ENCODE measurements around the gene MAOA.

Gene MAOA

DNA sequence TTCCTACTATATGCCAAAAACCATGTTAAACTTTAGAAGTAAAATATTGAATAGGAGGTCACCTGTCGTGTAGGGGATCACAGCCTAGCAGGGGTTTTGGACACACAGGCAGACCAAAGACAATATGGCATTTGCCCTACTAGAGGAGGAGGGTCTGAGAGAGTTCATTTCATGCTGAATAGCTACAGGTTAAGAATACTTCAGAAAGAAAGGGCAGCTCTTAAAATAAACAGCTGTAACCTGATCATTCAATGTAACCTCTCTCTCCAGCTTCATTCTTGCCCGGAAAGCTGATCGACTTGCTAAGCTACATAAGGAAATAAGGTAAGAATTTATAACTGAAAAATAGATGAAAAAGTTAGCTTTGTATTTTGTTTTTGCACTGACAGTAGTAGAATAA is 79.9 kb downstream of the MAOA start:
- Histone ChIP-seq H3K4me2 (ENCODE audit: low read length) (no peak overlapping the region), H2AFZ (ENCODE audit: low read length) (no peak overlapping the region)

GRCh38 chrX:43741843-43742573 is 85.9 kb downstream of the MAOA start:
- H3K9me3 ChIP-seq (ENCODE audit: low read length) = no peaks in the 10 kb centered on the region
- no peaks in the 10 kb centered on the region for H3K4me1 ChIP-seq (ENCODE audit: insufficient read depth, low read length, severe bottlenecking)
- H3K27ac ChIP-seq (ENCODE audit: low read depth, low read length, poor library complexity, severe bottlenecking) = no peak overlapping the region
- no peak overlapping the region for H3K4me3 ChIP-seq (ENCODE audit: low read depth, low read length, poor library complexity, severe bottlenecking)
- no peak overlapping the region for H3K4me2 ChIP-seq (ENCODE audit: low read length)
- H3K36me3 ChIP-seq (ENCODE audit: insufficient read depth, low read length) = no peaks in the 10 kb centered on the region
- no peak overlapping the region for H3K9ac ChIP-seq (ENCODE audit: low read length)
- no peaks in the 10 kb centered on the region for H3K9me2 ChIP-seq (ENCODE audit: low read depth, low read length)
- H3K27me3 ChIP-seq (ENCODE audit: insufficient read depth, low read length) = no peaks in the 10 kb centered on the region
- no peaks in the 10 kb centered on the region for H4K20me1 ChIP-seq (ENCODE audit: insufficient read depth, low read length)
- TF ChIP-seq EZH2 (IDR thresholded peaks at IDR 0.05; ENCODE audit: borderline replicate concordance, low read length) = no peak
- TF ChIP-seq, protein P1, sequence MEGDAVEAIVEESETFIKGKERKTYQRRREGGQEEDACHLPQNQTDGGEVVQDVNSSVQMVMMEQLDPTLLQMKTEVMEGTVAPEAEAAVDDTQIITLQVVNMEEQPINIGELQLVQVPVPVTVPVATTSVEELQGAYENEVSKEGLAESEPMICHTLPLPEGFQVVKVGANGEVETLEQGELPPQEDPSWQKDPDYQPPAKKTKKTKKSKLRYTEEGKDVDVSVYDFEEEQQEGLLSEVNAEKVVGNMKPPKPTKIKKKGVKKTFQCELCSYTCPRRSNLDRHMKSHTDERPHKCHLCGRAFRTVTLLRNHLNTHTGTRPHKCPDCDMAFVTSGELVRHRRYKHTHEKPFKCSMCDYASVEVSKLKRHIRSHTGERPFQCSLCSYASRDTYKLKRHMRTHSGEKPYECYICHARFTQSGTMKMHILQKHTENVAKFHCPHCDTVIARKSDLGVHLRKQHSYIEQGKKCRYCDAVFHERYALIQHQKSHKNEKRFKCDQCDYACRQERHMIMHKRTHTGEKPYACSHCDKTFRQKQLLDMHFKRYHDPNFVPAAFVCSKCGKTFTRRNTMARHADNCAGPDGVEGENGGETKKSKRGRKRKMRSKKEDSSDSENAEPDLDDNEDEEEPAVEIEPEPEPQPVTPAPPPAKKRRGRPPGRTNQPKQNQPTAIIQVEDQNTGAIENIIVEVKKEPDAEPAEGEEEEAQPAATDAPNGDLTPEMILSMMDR (IDR thresholded peaks at IDR 0.05; ENCODE audit: low read length) = no peak
- no peak overlapping the region for H2AFZ ChIP-seq (ENCODE audit: low read length)
- H3F3A ChIP-seq (ENCODE audit: insufficient read depth, low read length) = no peaks in the 10 kb centered on the region
- no peaks in the 10 kb centered on the region for H3K79me2 ChIP-seq (ENCODE audit: insufficient read depth, low read length)

More for the DNA sequence above, 79.9 kb downstream of the MAOA start:
- TF ChIP-seq, protein P1 (IDR thresholded peaks at IDR 0.05; ENCODE audit: low read length) = no peak
- TF ChIP-seq EZH2 (IDR thresholded peaks at IDR 0.05; ENCODE audit: borderline replicate concordance, low read length) = no peak
- Histone ChIP-seq H4K20me1 (ENCODE audit: insufficient read depth, low read length) (no peaks in the 10 kb centered on the region), H3K9ac (ENCODE audit: low read length) (no peak overlapping the region), H3K4me3 (ENCODE audit: low read depth, low read length, poor library complexity, severe bottlenecking) (no peak overlapping the region), H3K36me3 (ENCODE audit: insufficient read depth, low read length) (no peaks in the 10 kb centered on the region), H3K9me3 (ENCODE audit: low read length) (no peaks in the 10 kb centered on the region), H3F3A (ENCODE audit: insufficient read depth, low read length) (no peaks in the 10 kb centered on the region), H3K27ac (ENCODE audit: low read depth, low read length, poor library complexity, severe bottlenecking) (no peak overlapping the region), H3K4me1 (ENCODE audit: insufficient read depth, low read length, severe bottlenecking) (no peaks in the 10 kb centered on the region), H3K79me2 (ENCODE audit: insufficient read depth, low read length) (no peaks in the 10 kb centered on the region), H3K27me3 (ENCODE audit: insufficient read depth, low read length) (no peaks in the 10 kb centered on the region), H3K9me2 (ENCODE audit: low read depth, low read length) (no peaks in the 10 kb centered on the region)

DNA sequence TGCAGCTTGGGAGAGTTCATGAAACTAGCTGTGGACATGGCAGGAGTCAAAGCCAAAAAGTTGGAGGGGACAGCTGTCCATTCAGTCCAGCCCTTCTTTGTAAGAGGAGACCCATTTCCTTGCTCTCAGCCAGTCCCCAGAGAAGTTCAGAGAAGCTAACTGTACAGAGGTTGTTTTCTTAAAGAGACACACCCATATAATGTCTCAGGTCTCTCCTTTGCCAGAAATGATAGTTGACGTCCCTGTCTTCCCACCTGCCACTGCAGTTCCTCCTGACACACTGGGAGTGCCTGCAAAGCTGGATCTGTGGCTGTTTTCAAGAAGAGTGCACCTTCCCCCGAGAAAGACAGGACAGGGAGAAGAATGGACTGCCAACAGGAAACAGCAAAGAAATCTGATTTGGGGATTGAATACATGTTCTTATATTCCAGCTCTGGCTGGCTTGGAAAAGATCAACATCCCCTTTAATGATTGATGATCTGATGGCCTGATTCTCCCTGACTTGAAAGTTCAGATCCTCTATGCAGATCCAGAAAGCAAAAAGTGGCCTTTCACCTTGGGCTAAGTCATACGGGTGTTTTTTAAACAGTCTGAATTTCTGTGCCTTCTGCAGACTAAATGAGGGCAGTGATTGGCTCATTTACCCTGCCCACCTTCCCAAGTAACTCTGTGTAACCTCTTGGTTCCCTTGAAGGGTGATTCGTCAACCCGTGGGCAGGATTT is 87.2 kb downstream of the MAOA start:
- H3K27me3 ChIP-seq (ENCODE audit: insufficient read depth, low read length) = no peaks in the 10 kb centered on the region
- no peaks in the 10 kb centered on the region for H3K9me3 ChIP-seq (ENCODE audit: low read length)
- no peaks in the 10 kb centered on the region for H4K20me1 ChIP-seq (ENCODE audit: insufficient read depth, low read length)
- no peaks in the 10 kb centered on the region for H3K4me1 ChIP-seq (ENCODE audit: insufficient read depth, low read length, severe bottlenecking)
- no peaks in the 10 kb centered on the region for H3K79me2 ChIP-seq (ENCODE audit: insufficient read depth, low read length)
- no peak overlapping the region for H3K4me2 ChIP-seq (ENCODE audit: low read length)
- no peak overlapping the region for H3K9ac ChIP-seq (ENCODE audit: low read length)
- no peaks in the 10 kb centered on the region for H3K36me3 ChIP-seq (ENCODE audit: insufficient read depth, low read length)
- no peaks in the 10 kb centered on the region for H3F3A ChIP-seq (ENCODE audit: insufficient read depth, low read length)
- H2AFZ ChIP-seq (ENCODE audit: low read length) = no peak overlapping the region
- TF ChIP-seq, protein P1 (IDR thresholded peaks at IDR 0.05; ENCODE audit: low read length) = no peak
- TF ChIP-seq EZH2 (IDR thresholded peaks at IDR 0.05; ENCODE audit: borderline replicate concordance, low read length) = no peak
- H3K4me3 ChIP-seq (ENCODE audit: low read depth, low read length, poor library complexity, severe bottlenecking) = no peak overlapping the region
- H3K9me2 ChIP-seq (ENCODE audit: low read depth, low read length) = no peaks in the 10 kb centered on the region
- no peak overlapping the region for H3K27ac ChIP-seq (ENCODE audit: low read depth, low read length, poor library complexity, severe bottlenecking)
